ENCODE results near the gene SYCN.

SYCN gene

GRCh38 chr19:39207293-39207836 lies 3.3 kb upstream of the SYCN start:
- no peaks in the 10 kb centered on the region for H3K4me1 ChIP-seq (ENCODE audit: low read depth, poor library complexity, severe bottlenecking)
- no peak overlapping the region for H2AFZ ChIP-seq (ENCODE audit: low read depth)
- no peak overlapping the region for H3K4me2 ChIP-seq
- TF ChIP-seq, protein P1, sequence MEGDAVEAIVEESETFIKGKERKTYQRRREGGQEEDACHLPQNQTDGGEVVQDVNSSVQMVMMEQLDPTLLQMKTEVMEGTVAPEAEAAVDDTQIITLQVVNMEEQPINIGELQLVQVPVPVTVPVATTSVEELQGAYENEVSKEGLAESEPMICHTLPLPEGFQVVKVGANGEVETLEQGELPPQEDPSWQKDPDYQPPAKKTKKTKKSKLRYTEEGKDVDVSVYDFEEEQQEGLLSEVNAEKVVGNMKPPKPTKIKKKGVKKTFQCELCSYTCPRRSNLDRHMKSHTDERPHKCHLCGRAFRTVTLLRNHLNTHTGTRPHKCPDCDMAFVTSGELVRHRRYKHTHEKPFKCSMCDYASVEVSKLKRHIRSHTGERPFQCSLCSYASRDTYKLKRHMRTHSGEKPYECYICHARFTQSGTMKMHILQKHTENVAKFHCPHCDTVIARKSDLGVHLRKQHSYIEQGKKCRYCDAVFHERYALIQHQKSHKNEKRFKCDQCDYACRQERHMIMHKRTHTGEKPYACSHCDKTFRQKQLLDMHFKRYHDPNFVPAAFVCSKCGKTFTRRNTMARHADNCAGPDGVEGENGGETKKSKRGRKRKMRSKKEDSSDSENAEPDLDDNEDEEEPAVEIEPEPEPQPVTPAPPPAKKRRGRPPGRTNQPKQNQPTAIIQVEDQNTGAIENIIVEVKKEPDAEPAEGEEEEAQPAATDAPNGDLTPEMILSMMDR (conservative IDR thresholded peaks at IDR 0.05; ENCODE audit: low read depth, low read length), result no peak
- no peaks in the 10 kb centered on the region for H3K79me2 ChIP-seq (ENCODE audit: insufficient read depth, low read depth)
- no peak overlapping the region for H3K27ac ChIP-seq
- H3K36me3 ChIP-seq (ENCODE audit: insufficient read depth), result no peaks in the 10 kb centered on the region
- no peaks in the 10 kb centered on the region for H3K27me3 ChIP-seq (ENCODE audit: insufficient read depth, low read depth)
- H4K20me1 ChIP-seq (ENCODE audit: insufficient read depth), result no peaks in the 10 kb centered on the region
- H3K9ac ChIP-seq, result no peak overlapping the region
- H3K4me3 ChIP-seq (IDR thresholded peaks at IDR 0.05; ENCODE audit: insufficient read depth, low read depth, low read length), result no peak overlapping the region

GRCh38 chr19:39206122-39206521 lies 2.1 kb upstream of the SYCN start:
- Histone ChIP-seq H3K79me2 (ENCODE audit: insufficient read depth, low read depth) (no peaks in the 10 kb centered on the region), H3K27ac (no peak overlapping the region), H3K36me3 (ENCODE audit: insufficient read depth) (no peaks in the 10 kb centered on the region), H4K20me1 (ENCODE audit: insufficient read depth) (no peaks in the 10 kb centered on the region), H3K27me3 (ENCODE audit: insufficient read depth, low read depth) (no peaks in the 10 kb centered on the region; the same call in 1 of the 2 replicates), H3K4me2 (no peak overlapping the region), H3K9ac (no peak overlapping the region), H3K4me3 (IDR thresholded peaks at IDR 0.05; ENCODE audit: insufficient read depth, low read depth, low read length) (no peak overlapping the region), H3K4me1 (ENCODE audit: low read depth, poor library complexity, severe bottlenecking) (no peaks in the 10 kb centered on the region), H2AFZ (ENCODE audit: low read depth) (no peak overlapping the region)
- TF ChIP-seq, protein P1 (conservative IDR thresholded peaks at IDR 0.05; ENCODE audit: low read depth, low read length), result no peak

GRCh38 chr19:39205449-39205764 lies 1.3 kb upstream of the SYCN start:
- no peak overlapping the region for H3K4me2 ChIP-seq

GRCh38 chr19:39202998-39203355 lies 1.1 kb downstream of the SYCN start:
- H3K4me3 ChIP-seq (IDR thresholded peaks at IDR 0.05; ENCODE audit: insufficient read depth, low read depth, low read length), result no peak overlapping the region
- no peaks in the 10 kb centered on the region for H3K4me1 ChIP-seq (ENCODE audit: low read depth, poor library complexity, severe bottlenecking)
- H3K9ac ChIP-seq, result no peak overlapping the region
- no peaks in the 10 kb centered on the region for H4K20me1 ChIP-seq (ENCODE audit: insufficient read depth)
- H3K27me3 ChIP-seq (ENCODE audit: insufficient read depth, low read depth), result peaks cover 3% of the 10 kb centered on the region; the same call in 1 of the 2 replicates
- H3K27ac ChIP-seq, result no peak overlapping the region
- H3K36me3 ChIP-seq (ENCODE audit: insufficient read depth), result no peaks in the 10 kb centered on the region
- no peak overlapping the region for H3K4me2 ChIP-seq
- H3K79me2 ChIP-seq (ENCODE audit: insufficient read depth, low read depth), result no peaks in the 10 kb centered on the region
- H2AFZ ChIP-seq (ENCODE audit: low read depth), result no peak overlapping the region
- TF ChIP-seq, protein P1 (conservative IDR thresholded peaks at IDR 0.05; ENCODE audit: low read depth, low read length), result no peak

More at GRCh38 chr19:39205449-39205764, 1.3 kb upstream of the SYCN start:
- H3K27ac ChIP-seq, result no peak overlapping the region
- H3K36me3 ChIP-seq (ENCODE audit: insufficient read depth), result no peaks in the 10 kb centered on the region
- H4K20me1 ChIP-seq (ENCODE audit: insufficient read depth), result no peaks in the 10 kb centered on the region
- H3K9ac ChIP-seq, result no peak overlapping the region
- no peak overlapping the region for H3K4me3 ChIP-seq (IDR thresholded peaks at IDR 0.05; ENCODE audit: insufficient read depth, low read depth, low read length)
- TF ChIP-seq, protein P1 (conservative IDR thresholded peaks at IDR 0.05; ENCODE audit: low read depth, low read length), result no peak
- no peaks in the 10 kb centered on the region for H3K79me2 ChIP-seq (ENCODE audit: insufficient read depth, low read depth)
- H3K4me1 ChIP-seq (ENCODE audit: low read depth, poor library complexity, severe bottlenecking), result no peaks in the 10 kb centered on the region
- H3K27me3 ChIP-seq (ENCODE audit: insufficient read depth, low read depth), result no peaks in the 10 kb centered on the region; the same call in 1 of the 2 replicates
- H2AFZ ChIP-seq (ENCODE audit: low read depth), result no peak overlapping the region

Measured in KMS-11 (cell line).